H1 (cell line): ENCODE results near the gene BIN1. TPM values are rescaled to one million over a fixed set of nuclear protein-coding genes. Genes with fewer than 3 reads are reported as not detected.

ENCODE experiments used
- CTCF ChIA-PET: fragments of 300-600 bp; sonication (Branson Sonifier 250); formaldehyde crosslinking; loops from one replicate; lab custom pipeline; 2021; ENCODE audit not compliant: partially characterized antibody; lab: Charles Lee
- POLR2A ChIA-PET: fragments of 300-600 bp; sonication (Branson Sonifier 250); formaldehyde crosslinking; loops from one replicate; lab custom pipeline; 2021; ENCODE audit warnings: inconsistent platforms; ENCODE audit not compliant: partially characterized antibody; lab: Charles Lee
- DNase-seq, 2 experiments: peaks; one replicate each; pipeline versions ENCODE4 v3.0.0 to v3.0.0-alpha.2; 2010 to 2022; ENCODE audit warnings: low spot score in 2 of 2, low read depth in 1 of 2, mixed read lengths in 1 of 2
- FAIRE-seq: peaks from 2 replicates; lab custom pipeline; 2011; peaks lifted over from hg19 to GRCh38; lab: Jason Lieb, UNC
- H2AFZ ChIP-seq: 2 replicates; pipeline ENCODE4 v1.8.1; 2012; ENCODE audit warnings: low read length, inconsistent platforms
- H2AK5ac ChIP-seq: 2 replicates; pipeline ENCODE4 v1.6.1; 2013; ENCODE audit warnings: low read depth, low read length
- H2BK120ac ChIP-seq: replicated peaks from 2 replicates; pipeline ENCODE3; 2013; ENCODE audit warnings: low read depth, low read length, inconsistent platforms
- H2BK12ac ChIP-seq: 2 replicates; pipeline ENCODE4 v1.6.1; 2013; ENCODE audit warnings: low read depth, low read length
- H2BK15ac ChIP-seq: 2 replicates; pipeline ENCODE4 v1.6.1; 2013; ENCODE audit warnings: low read length
- H2BK20ac ChIP-seq: 2 replicates; pipeline ENCODE4 v1.6.1; 2013; ENCODE audit warnings: low read length
- H2BK5ac ChIP-seq: 2 replicates; pipeline ENCODE4 v1.6.1; 2013; ENCODE audit warnings: low read depth, low read length
- H3K14ac ChIP-seq: 2 replicates; pipeline ENCODE4 v1.6.1; 2013; ENCODE audit warnings: inconsistent platforms; ENCODE audit not compliant: insufficient read length
- H3K18ac ChIP-seq: 2 replicates; pipeline ENCODE4 v1.6.1; 2013; ENCODE audit warnings: low read length; ENCODE audit errors: extremely low read depth
- H3K23ac ChIP-seq: 2 replicates; pipeline ENCODE4 v1.6.1; 2013; ENCODE audit warnings: inconsistent platforms; ENCODE audit not compliant: insufficient read length
- H3K23me2 ChIP-seq: 2 replicates; pipeline ENCODE4 v1.6.1; 2013; ENCODE audit warnings: low read depth, low read length
- H3K27ac ChIP-seq: 2 replicates; pipeline ENCODE4 v1.6.1; 2011; ENCODE audit warnings: low read depth, low read length, inconsistent platforms
- H3K27me3 ChIP-seq, 4 experiments: replicated peaks in 1 of 4; 1 replicate in 1 of 4; 2 replicates in 3 of 4; pipeline versions ENCODE4 v1.6.1 to v1.8.1; 2011 to 2013; ENCODE audit warnings: low read length in 3 of 4, mild to moderate bottlenecking in 3 of 4, inconsistent platforms in 2 of 4, mixed read lengths in 2 of 4, moderate library complexity in 1 of 4; ENCODE audit not compliant: control insufficient read depth in 3 of 4, insufficient read depth in 3 of 4; ENCODE audit errors: extremely low read depth in 1 of 4
- H3K36me3 ChIP-seq, 4 experiments: 2 replicates each; pipeline versions ENCODE4 v1.6.1 to v1.8.1; 2011 to 2013; ENCODE audit warnings: mild to moderate bottlenecking in 4 of 4, low read length in 3 of 4, moderate library complexity in 2 of 4, control low read depth in 1 of 4, inconsistent platforms in 1 of 4; ENCODE audit not compliant: insufficient read depth in 4 of 4, control insufficient read depth in 2 of 4
- H3K4ac ChIP-seq: replicated peaks from 2 replicates; pipeline ENCODE3; 2013; ENCODE audit warnings: low read length, low read depth, mixed read lengths, inconsistent platforms; ENCODE audit not compliant: insufficient read length
- H3K4me1 ChIP-seq, 4 experiments: replicated peaks in 1 of 4; 1 replicate in 1 of 4; 2 replicates in 3 of 4; pipeline versions ENCODE4 v1.6.1 to v1.8.1; 2011 to 2013; ENCODE audit warnings: low read length in 3 of 4, inconsistent platforms in 2 of 4, mixed read lengths in 1 of 4; ENCODE audit not compliant: insufficient read depth in 4 of 4, control insufficient read depth in 3 of 4
- H3K4me2 ChIP-seq, 2 experiments: 2 replicates each; pipeline versions ENCODE4 v1.6.1 to v1.8.1; 2011 to 2013; ENCODE audit warnings: low read depth in 2 of 2, low read length in 2 of 2, control low read depth in 1 of 2, inconsistent platforms in 1 of 2, mild to moderate bottlenecking in 1 of 2; ENCODE audit not compliant: insufficient read depth in 1 of 2
- H3K4me3 ChIP-seq, 4 experiments: fragments of 200-600, 300-600 bp in 1 of 4; sonication (generic), shearing (Covaris generic), sonication (Bioruptor Twin) in 1 of 4; 2 replicates each; pipeline versions ENCODE4 v1.5.1 to v1.8.1; 2011 to 2016; ENCODE audit warnings: low read length in 4 of 4, low read depth in 3 of 4, control low read depth in 2 of 4, inconsistent platforms in 2 of 4, mild to moderate bottlenecking in 2 of 4, mixed read lengths in 1 of 4, moderate library complexity in 1 of 4; ENCODE audit not compliant: insufficient read depth in 2 of 4; ENCODE audit errors: extremely low read depth in 1 of 4
- H3K56ac ChIP-seq: replicated peaks from 2 replicates; pipeline ENCODE3; 2013; ENCODE audit warnings: low read depth, mild to moderate bottlenecking, mixed read lengths, low read length, inconsistent platforms; ENCODE audit not compliant: insufficient read length
- H3K79me1 ChIP-seq: 2 replicates; pipeline ENCODE4 v1.6.1; 2013; ENCODE audit warnings: low read depth, low read length, control low read depth
- H3K79me2 ChIP-seq, 2 experiments: 2 replicates each; pipeline versions ENCODE4 v1.6.1 to v1.8.1; 2012 to 2013; ENCODE audit warnings: low read length in 2 of 2, mild to moderate bottlenecking in 2 of 2, inconsistent platforms in 1 of 2; ENCODE audit not compliant: insufficient read depth in 2 of 2, control insufficient read depth in 1 of 2
- H3K9ac ChIP-seq, 4 experiments: replicated peaks in 1 of 4; 1 replicate in 1 of 4; 2 replicates in 3 of 4; pipeline versions ENCODE4 v1.6.1 to v1.8.1; 2011 to 2013; ENCODE audit warnings: low read depth in 3 of 4, low read length in 3 of 4, control low read depth in 2 of 4, mild to moderate bottlenecking in 2 of 4, moderate library complexity in 2 of 4, inconsistent platforms in 1 of 4; ENCODE audit errors: extremely low read depth in 1 of 4
- H3K9me3 ChIP-seq, 2 experiments: 2 replicates each; pipeline versions ENCODE4 v1.6.1 to v1.8.1; 2012 to 2013; ENCODE audit warnings: mild to moderate bottlenecking in 2 of 2, moderate library complexity in 2 of 2, control low read depth in 1 of 2, inconsistent platforms in 1 of 2, low read depth in 1 of 2, low read length in 1 of 2, mixed read lengths in 1 of 2; ENCODE audit not compliant: insufficient read depth in 2 of 2
- H4K20me1 ChIP-seq, 2 experiments: replicated peaks in 1 of 2; 2 replicates each; pipeline versions ENCODE3 to v1.8.1; 2011 to 2013; ENCODE audit warnings: inconsistent platforms in 2 of 2, low read length in 2 of 2, mild to moderate bottlenecking in 1 of 2; ENCODE audit not compliant: insufficient read depth in 2 of 2, control insufficient read depth in 1 of 2
- H4K5ac ChIP-seq: 2 replicates; pipeline ENCODE4 v1.6.1; 2013; ENCODE audit warnings: low read length, low read depth, mixed read lengths, inconsistent platforms; ENCODE audit not compliant: insufficient read length
- H4K8ac ChIP-seq: 2 replicates; pipeline ENCODE4 v1.8.0; 2013; ENCODE audit warnings: mild to moderate bottlenecking, moderate library complexity, low read length, inconsistent platforms; ENCODE audit not compliant: insufficient read depth; ENCODE audit errors: extremely low read depth
- H4K91ac ChIP-seq: replicated peaks from 2 replicates; pipeline ENCODE3; 2013; ENCODE audit warnings: low read length, mixed read lengths, inconsistent platforms; ENCODE audit not compliant: insufficient read length
- ATF2 ChIP-seq: IDR thresholded peaks from 2 replicates; pipeline ENCODE4 v1.6.1; 2012; ENCODE audit warnings: low read length, inconsistent platforms
- CHD1 ChIP-seq: IDR thresholded peaks from 2 replicates; pipeline ENCODE4 v1.6.1; 2012; ENCODE audit warnings: low read depth, low read length, improper control_type of control experiment
- MAFK ChIP-seq: IDR thresholded peaks from 2 replicates; pipeline ENCODE4 v1.6.1; 2012; ENCODE audit warnings: low read depth, mild to moderate bottlenecking, improper control_type of control experiment, low read length
- WGBS, 2 experiments: shearing (Covaris generic) in 1 of 2; methylation state at CpG; one replicate each; pipeline versions ENCODE4 v1.1.6 to v1.1.7; 2013 to 2015; ENCODE audit warnings: low lambda C conversion rate in 2 of 2, mixed read lengths in 2 of 2, inconsistent platforms in 1 of 2, low coverage in 1 of 2, missing lambda C conversion rate in 1 of 2; ENCODE audit not compliant: insufficient replicate concordance in 2 of 2, insufficient coverage in 1 of 2, insufficient read length in 1 of 2; ENCODE audit errors: extremely low coverage in 1 of 2, missing lambda C conversion rate in 1 of 2; 5-methylcytosine and 5-hydroxymethylcytosine counted together
- polyA plus RNA-seq, 7 experiments: library from polyadenylated mRNA; depleted of rRNA in 3 of 7; stranded (reverse) in 5 of 7; unstranded in 2 of 7; fragments of >200 nt in 5 of 7; fragments of 200-250 nt in 2 of 7; gene quantifications; 1 replicate in 5 of 7; 2 replicates in 1 of 7; 4 replicates in 1 of 7; pipeline versions ENCODE4 v1.2.1 to v1.2.3, GENCODE V29; 2011 to 2013; ENCODE audit warnings: missing spikeins in 2 of 7, mixed read lengths in 2 of 7
- total RNA-seq: library from RNA; stranded (reverse); fragmentation: NEBNext Ultra II Directional; extraction: Animal tissue kit (Norgen Biotek cat#: 25700); gene quantifications from 2 replicates; pipeline ENCODE4 v1.2.1, GENCODE V29; 2021

BIN1 gene
- total and polyA plus RNA-seq, 2 of the 8 experiments (the other 6 are each of a cell fraction or from before 2014, with no cell fraction given), result 23.6 to 35.6 TPM

GRCh38 chr2:127129937-127130336, 23.0 kb upstream of the BIN1 start:
- ChIA-PET POLR2A (interaction anchor here (1.1 kb wide), 1 partner anchor 187 kb away, joined by 3 read pairs; no protein-coding TSS in a partner anchor), CTCF (interaction anchor here (1.2 to 4.3 kb wide), 2 partner anchors 10 to 85 kb away, joined by 3 to 21 read pairs; no protein-coding TSS in a partner anchor)
- DNase-seq (peak in 1 of 2 experiments; percentile 34), FAIRE-seq (no peak)
- peaks cover 0 to 3% (median under 1%) of the 10 kb centered on the region in 4 experiments; a peak in 3 of 7 replicates for H3K4me1 ChIP-seq
- no peaks in the 10 kb centered on the region for H3K79me1 ChIP-seq
- H3K14ac ChIP-seq, result no peak overlapping the region
- no peak overlapping the region for H3K27ac ChIP-seq
- WGBS, 2 experiments, result 70% methylated on average over 11 of the region's 11 CpGs; no CpG with 5 or more reads in 1 of the 2 experiments
- peak overlapping the region; percentile 1; the same call in 1 of the 2 replicates for H2AFZ ChIP-seq
- no peaks in the 10 kb centered on the region for H3K9me3 ChIP-seq
- H2AK5ac ChIP-seq, result no peak overlapping the region
- H2BK5ac ChIP-seq, result no peak overlapping the region
- H4K20me1 ChIP-seq, result no peaks in the 10 kb centered on the region
- no peaks in the 10 kb centered on the region for H3K23me2 ChIP-seq
- H3K4ac ChIP-seq, result no peak overlapping the region
- H3K27me3 ChIP-seq, result no peaks in the 10 kb centered on the region
- no peaks in the 10 kb centered on the region for H3K79me2 ChIP-seq
- no peak overlapping the region for H2BK12ac ChIP-seq
- H3K18ac ChIP-seq, result no peak overlapping the region
- H3K36me3 ChIP-seq, result no peaks in the 10 kb centered on the region
- H2BK20ac ChIP-seq, result no peak overlapping the region
- H4K8ac ChIP-seq, result no peak overlapping the region
- no peak overlapping the region for H3K56ac ChIP-seq
- H4K91ac ChIP-seq, result no peak overlapping the region
- H3K4me2 ChIP-seq, result no peak overlapping the region
- no peak overlapping the region for H2BK120ac ChIP-seq
- no peak overlapping the region for H4K5ac ChIP-seq
- no peak overlapping the region for H3K23ac ChIP-seq
- no peak for TF ChIP-seq ATF2
- TF ChIP-seq MAFK, result no peak
- no peak for TF ChIP-seq CHD1
- no peak overlapping the region for H3K4me3 ChIP-seq
- no peak overlapping the region for H3K9ac ChIP-seq
- H2BK15ac ChIP-seq, result no peak overlapping the region
